Heart left ventricle (tissue), 13 donors: Measurements from ENCODE around the gene GRM3.

Source experiments
- POLR2A ChIP-seq, 2 donors: fragments of 450-650 bp; IDR thresholded peaks; one replicate each; pipeline ENCODE4 v1.6.1; 2017; ENCODE audit warnings: antibody characterized with exemption in 2 of 2, mild to moderate bottlenecking in 2 of 2, moderate library complexity in 2 of 2
- TF ChIP-seq, protein P1 (sequence below), 12 donors: fragments of 200-600 bp; sonication (generic) in 4 of 12; IDR thresholded peaks; one replicate each; pipeline versions ENCODE4 v1.5.0 to v1.8.0; 2018 to 2022; ENCODE audit warnings: antibody characterized with exemption in 12 of 12, mild to moderate bottlenecking in 5 of 12
- donor health status: ischemic (EF 13 %, LVEDD 7.1; RV severe dilation, severe dysfunction).
- donor health status: DM: no; HTN: yes; CAD: no.
- donor health status: DM: no; HTN: no; CAD: no.
- donor health status: ischemic (EF 25% LVEDD 6.9; RV normal size, moderate dysfunction).
- donor health status: ischemic (EF 25% LVEDD 5.7; RV mildly dilated, moderate dysfunction).
- donor health status: ischemic (EF 35%, LVEDD 5.7; RV mildly dilated, moderate dysfunction).
- donor health status: nonischemic (EF 11% LVEDD 7.7; RV severe dilation, severe dysfunction).
- donor health status: DM: yes; HTN: yes; CAD: no.
- donor health status: PGD.
- donor health status: ischemic (EF 29% LVEDD 5.4; RV normal size, mild dysfunction).
- donor health status: nonischemic (EF 23%, LVEDD 6.1; RV moderate dilation, normal function).

DNA sequence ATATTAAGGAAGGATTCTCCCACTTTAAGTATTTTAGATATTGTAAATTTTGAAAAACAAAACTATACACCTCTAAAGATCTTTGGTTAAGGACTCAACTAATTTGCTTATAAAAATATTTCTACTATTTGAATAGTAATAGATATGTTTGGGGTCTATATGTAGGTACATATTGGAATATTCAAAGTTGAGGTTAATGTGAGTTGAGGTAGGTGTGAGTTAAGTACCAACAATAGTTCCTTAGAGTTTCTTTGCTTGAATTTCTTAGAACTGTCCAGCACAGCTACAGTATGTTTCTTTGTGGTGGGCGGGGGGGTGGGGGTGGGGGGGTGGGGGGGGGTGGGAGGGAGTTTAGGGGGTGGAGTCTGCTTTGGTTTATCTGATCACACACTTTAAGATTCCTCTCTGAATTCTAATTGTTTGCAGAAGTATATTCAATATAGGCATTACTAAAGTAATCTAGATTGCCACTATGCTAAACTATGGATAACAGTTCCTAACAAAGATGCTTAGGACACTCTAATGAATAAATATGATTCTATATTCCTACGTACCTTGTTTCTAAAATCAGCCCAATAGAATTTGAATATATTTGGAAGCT lies 2.1 kb downstream of the GRM3 start:
- no peak for TF ChIP-seq POLR2A (IDR thresholded peaks at IDR 0.05)
- TF ChIP-seq, protein P1, sequence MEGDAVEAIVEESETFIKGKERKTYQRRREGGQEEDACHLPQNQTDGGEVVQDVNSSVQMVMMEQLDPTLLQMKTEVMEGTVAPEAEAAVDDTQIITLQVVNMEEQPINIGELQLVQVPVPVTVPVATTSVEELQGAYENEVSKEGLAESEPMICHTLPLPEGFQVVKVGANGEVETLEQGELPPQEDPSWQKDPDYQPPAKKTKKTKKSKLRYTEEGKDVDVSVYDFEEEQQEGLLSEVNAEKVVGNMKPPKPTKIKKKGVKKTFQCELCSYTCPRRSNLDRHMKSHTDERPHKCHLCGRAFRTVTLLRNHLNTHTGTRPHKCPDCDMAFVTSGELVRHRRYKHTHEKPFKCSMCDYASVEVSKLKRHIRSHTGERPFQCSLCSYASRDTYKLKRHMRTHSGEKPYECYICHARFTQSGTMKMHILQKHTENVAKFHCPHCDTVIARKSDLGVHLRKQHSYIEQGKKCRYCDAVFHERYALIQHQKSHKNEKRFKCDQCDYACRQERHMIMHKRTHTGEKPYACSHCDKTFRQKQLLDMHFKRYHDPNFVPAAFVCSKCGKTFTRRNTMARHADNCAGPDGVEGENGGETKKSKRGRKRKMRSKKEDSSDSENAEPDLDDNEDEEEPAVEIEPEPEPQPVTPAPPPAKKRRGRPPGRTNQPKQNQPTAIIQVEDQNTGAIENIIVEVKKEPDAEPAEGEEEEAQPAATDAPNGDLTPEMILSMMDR (IDR thresholded peaks at IDR 0.05) = no peak
